Lower leg skin (tissue), 3 donors: ENCODE data around the gene NELL1.

Source experiments
- POLR2A ChIP-seq, 2 donors: fragments of 450-650 bp; IDR thresholded peaks; one replicate each; pipeline ENCODE4 v1.6.1; 2016 to 2017; ENCODE audit warnings: antibody characterized with exemption in 2 of 2, mild to moderate bottlenecking in 1 of 2, moderate library complexity in 1 of 2
- TF ChIP-seq, protein P1 (sequence below), 3 donors: fragments of 450-650 bp; IDR thresholded peaks; one replicate each; pipeline ENCODE4 v1.5.1; 2016; ENCODE audit warnings: antibody characterized with exemption in 3 of 3, mild to moderate bottlenecking in 3 of 3, moderate library complexity in 2 of 3

DNA sequence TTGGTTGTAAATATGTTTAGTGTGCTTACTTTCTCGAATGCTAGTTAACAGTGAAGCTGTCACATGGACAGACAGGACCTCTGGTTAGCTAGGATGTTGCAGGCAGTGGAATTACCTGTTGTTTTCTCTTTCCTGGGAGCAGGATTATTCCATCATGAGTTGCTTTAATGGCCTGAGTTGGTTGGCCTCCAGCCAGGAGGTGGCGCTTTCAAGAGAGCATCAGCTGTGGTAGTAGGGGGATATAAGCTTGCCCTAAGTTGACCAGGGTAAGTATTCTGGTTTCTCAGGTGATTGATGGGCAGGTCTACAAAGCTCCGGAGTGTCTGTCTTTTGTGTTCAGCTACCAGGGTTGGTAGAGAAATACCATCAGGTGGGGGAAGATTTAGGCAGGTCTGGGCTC, 43.5 kb downstream of the NELL1 start:
- TF ChIP-seq, protein P1, sequence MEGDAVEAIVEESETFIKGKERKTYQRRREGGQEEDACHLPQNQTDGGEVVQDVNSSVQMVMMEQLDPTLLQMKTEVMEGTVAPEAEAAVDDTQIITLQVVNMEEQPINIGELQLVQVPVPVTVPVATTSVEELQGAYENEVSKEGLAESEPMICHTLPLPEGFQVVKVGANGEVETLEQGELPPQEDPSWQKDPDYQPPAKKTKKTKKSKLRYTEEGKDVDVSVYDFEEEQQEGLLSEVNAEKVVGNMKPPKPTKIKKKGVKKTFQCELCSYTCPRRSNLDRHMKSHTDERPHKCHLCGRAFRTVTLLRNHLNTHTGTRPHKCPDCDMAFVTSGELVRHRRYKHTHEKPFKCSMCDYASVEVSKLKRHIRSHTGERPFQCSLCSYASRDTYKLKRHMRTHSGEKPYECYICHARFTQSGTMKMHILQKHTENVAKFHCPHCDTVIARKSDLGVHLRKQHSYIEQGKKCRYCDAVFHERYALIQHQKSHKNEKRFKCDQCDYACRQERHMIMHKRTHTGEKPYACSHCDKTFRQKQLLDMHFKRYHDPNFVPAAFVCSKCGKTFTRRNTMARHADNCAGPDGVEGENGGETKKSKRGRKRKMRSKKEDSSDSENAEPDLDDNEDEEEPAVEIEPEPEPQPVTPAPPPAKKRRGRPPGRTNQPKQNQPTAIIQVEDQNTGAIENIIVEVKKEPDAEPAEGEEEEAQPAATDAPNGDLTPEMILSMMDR (IDR thresholded peaks at IDR 0.05), result no peak
- no peak for TF ChIP-seq POLR2A (IDR thresholded peaks at IDR 0.05)
